T-helper 2 cell treated with Interferon-gamma antibody and Interleukin-4, amounts not matched to agents 100 ng/mL and 5 ng/mL, for 36 hours (primary cell): ENCODE measurements around the gene S100A12. TPM values are rescaled to one million over a fixed set of nuclear protein-coding genes. Genes with fewer than 3 reads are reported as not detected.

Experiments
- intact Hi-C: fragments of 100-400 bp; cut with micrococcal nuclease; formaldehyde crosslinking; loops from one replicate; pipeline ENCODE4 v1.15.1; 2023
- total RNA-seq: library from RNA; stranded (reverse); gene quantifications from 2 replicates; pipeline ENCODE4 v1.2.3, GENCODE V29; 2022

Gene S100A12
- total RNA-seq, 1 donor from 2014 or later: not detected

DNA sequence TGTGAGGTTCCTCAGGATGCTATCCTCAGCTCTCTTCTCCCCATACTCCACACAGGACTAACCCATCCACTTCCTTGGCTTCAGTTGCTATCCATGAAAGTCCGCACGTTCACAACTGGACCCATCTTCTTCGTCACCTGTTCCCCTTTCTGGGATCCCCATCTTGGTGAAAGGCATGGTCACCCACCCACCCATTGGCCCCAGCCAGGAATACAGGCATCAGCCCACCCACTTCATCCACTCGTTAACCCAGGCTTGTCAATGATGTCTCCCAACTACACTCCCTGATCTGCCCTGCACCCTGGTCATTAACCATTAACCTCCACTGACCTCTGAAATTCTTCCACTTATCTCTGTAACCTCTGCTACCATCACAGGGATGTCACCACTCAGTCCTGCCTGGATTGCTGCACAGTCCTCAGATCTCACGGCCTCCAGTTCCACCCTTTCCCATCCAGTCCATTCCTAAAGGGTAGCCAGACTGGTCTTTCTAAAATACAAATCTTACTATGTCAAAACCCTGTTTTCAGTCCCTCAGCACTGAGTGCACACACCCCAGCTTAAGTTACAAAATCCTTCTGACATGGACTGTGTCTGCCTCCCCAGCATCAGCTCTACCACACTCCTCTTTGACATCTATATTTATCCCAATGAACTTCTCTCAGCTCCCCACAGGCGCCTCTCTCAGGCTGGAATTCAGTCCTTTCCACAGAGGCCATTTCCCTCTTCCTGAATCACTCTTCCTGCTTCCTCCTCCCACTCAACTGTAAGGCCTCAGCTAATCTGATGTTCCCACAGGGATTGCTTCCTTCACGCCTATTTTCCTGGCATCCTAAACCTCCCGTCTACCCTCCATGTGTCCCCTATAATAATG is 37.2 kb downstream of the S100A12 start:
- intact Hi-C loops: no loop called here

DNA sequence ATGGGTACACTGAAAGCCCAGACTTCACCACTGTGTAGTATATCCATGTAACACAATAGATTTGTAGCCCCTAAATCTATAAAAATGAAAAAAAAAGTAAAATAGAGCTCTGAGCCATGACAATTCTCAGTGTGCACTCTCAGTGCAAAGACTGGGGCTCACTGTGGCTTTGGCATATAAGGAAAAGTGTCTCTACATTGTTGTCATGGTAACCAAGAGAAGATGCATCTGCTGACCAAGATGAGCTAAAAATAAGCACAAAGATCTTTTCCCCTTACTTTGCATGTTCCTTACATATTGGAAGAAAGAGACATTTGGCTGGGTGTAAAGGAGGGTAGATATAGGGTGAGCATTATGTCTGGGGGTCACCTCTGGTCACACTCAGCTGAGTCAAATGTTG is 38.8 kb downstream of the S100A12 start:
- intact Hi-C loops: no loop called here

DNA sequence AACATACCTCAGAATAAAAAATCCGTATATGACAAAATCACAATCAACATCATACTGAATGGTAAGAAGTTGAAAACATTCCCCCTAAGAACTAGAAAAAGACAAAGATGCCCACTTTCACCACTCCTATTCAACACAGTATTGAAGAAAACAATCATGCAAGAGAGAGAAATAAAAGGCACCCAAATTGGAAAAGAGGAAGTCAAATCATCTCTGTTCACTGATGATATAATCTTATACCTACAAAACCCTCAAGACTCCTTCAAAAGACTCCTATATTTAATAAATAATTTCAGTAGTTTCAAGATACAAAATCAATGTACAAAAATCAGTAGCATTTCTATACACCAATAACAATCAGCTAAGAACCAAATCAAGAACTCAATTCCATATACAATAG is 41.5 kb downstream of the S100A12 start:
- intact Hi-C loops: no loop called here

DNA sequence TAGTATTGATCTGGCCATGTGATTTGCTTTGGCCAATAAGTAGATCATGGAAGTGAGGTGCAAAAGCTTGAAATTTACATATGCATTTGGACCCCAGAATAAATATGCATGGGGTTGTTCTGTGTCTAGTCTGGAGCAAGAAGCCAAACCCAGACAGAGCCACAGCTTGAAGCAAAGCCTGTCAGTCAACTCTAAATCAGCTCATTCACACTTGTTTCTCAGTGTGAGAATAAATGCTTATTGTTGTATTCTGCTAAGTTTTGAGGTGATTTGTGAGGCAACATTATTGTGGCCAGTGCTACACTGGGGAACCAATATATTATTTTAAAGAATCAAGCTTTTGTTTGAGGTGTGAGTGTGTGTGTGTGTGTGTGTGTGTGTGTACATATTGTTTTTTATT is 50.5 kb downstream of the S100A12 start:
- intact Hi-C loops: no loop called here

Other genes starting within 250 kb of the S100A12 start
- gene SPRR2G, start 224.7 kb downstream of the S100A12 start, total RNA-seq: not detected in 2 replicates
- gene LELP1, start 172.2 kb downstream of the S100A12 start, total RNA-seq: not detected in 2 replicates
- gene PRR9, start 158.0 kb downstream of the S100A12 start, total RNA-seq: not detected in 2 replicates
- gene LORICRIN, start 115.9 kb downstream of the S100A12 start, total RNA-seq: not detected in 2 replicates
- gene PGLYRP3, start 62.7 kb downstream of the S100A12 start, total RNA-seq: not detected in 2 replicates
- gene PGLYRP4, start 26.8 kb downstream of the S100A12 start, total RNA-seq: not detected in 2 replicates
- gene S100A9, start 17.8 kb downstream of the S100A12 start, total RNA-seq: not detected in 2 replicates
- gene S100A8, start 15.5 kb upstream of the S100A12 start, total RNA-seq: not detected in 2 replicates
- gene S100A7A, start 40.9 kb upstream of the S100A12 start, total RNA-seq: not detected in 2 replicates
- not detected in 2 replicates for gene S100A7, start 85.0 kb upstream of the S100A12 start, total RNA-seq
- gene S100A6, start 160.4 kb upstream of the S100A12 start, total RNA-seq: 526 and 530 TPM in 2 replicates
- gene S100A5, start 165.3 kb upstream of the S100A12 start, total RNA-seq: 4.5 and 5.4 TPM in 2 replicates
- gene S100A4, start 170.2 kb upstream of the S100A12 start, total RNA-seq: 871 and 885 TPM in 2 replicates
- not detected in 2 replicates for gene S100A3, start 173.6 kb upstream of the S100A12 start, total RNA-seq
- 0.73 and 0.89 TPM in 2 replicates for gene S100A2, start 190.2 kb upstream of the S100A12 start, total RNA-seq
- gene S100A16, start 237.5 kb upstream of the S100A12 start, total RNA-seq: not detected in 2 replicates
- gene S100A14, start 240.7 kb upstream of the S100A12 start, total RNA-seq: not detected in 2 replicates